NCI-H2107 (cell line): ENCODE data around the gene CNTNAP2.

Source experiments
- DNase-seq: peaks from one replicate; lab custom pipeline; 2025; lab: John Stamatoyannopoulos, UW

Gene CNTNAP2

GRCh38 chr7:148340438-148341280 is 2224.1 kb downstream of the CNTNAP2 start:
- no peak for DNase-seq

- DNase-seq, result no peak
These were observed 2227.8 kb downstream of the CNTNAP2 start for GRCh38 chr7:148344406-148344805.

- DNase-seq, result no peak
These were observed 2231.4 kb downstream of the CNTNAP2 start for GRCh38 chr7:148347981-148348380.

- no peak for DNase-seq
These were observed 2231.9 kb downstream of the CNTNAP2 start for GRCh38 chr7:148348466-148348865.

GRCh38 chr7:148356303-148356702 is 2239.7 kb downstream of the CNTNAP2 start:
- DNase-seq, result no peak

- DNase-seq, result no peak
These were observed 2245.9 kb downstream of the CNTNAP2 start for GRCh38 chr7:148362541-148362940.

- DNase-seq, result no peak
These were observed 2251.3 kb downstream of the CNTNAP2 start for GRCh38 chr7:148367731-148368475.

GRCh38 chr7:148368562-148368961 is 2252.0 kb downstream of the CNTNAP2 start:
- DNase-seq, result no peak

GRCh38 chr7:148371280-148371937 is 2254.8 kb downstream of the CNTNAP2 start:
- no peak for DNase-seq

- DNase-seq, result no peak
These were observed 2258.0 kb downstream of the CNTNAP2 start for GRCh38 chr7:148374396-148375259.

- DNase-seq, result no peak
These were observed 2263.1 kb downstream of the CNTNAP2 start for GRCh38 chr7:148379677-148380076.

- DNase-seq, result no peak
These were observed 2264.2 kb downstream of the CNTNAP2 start for GRCh38 chr7:148380596-148381419.

GRCh38 chr7:148382596-148382995 is 2266.0 kb downstream of the CNTNAP2 start:
- no peak for DNase-seq

- no peak for DNase-seq
These were observed 2267.1 kb downstream of the CNTNAP2 start for GRCh38 chr7:148383651-148384050.

GRCh38 chr7:148385009-148385682 is 2268.5 kb downstream of the CNTNAP2 start:
- no peak for DNase-seq

GRCh38 chr7:148390381-148390780 is 2273.8 kb downstream of the CNTNAP2 start:
- no peak for DNase-seq

GRCh38 chr7:148391591-148391990 is 2275.0 kb downstream of the CNTNAP2 start:
- DNase-seq, result no peak

- no peak for DNase-seq
These were observed 2278.0 kb downstream of the CNTNAP2 start for GRCh38 chr7:148394582-148394981.

- no peak for DNase-seq
These were observed 2278.8 kb downstream of the CNTNAP2 start for GRCh38 chr7:148395352-148395811.
